Esophagus muscularis mucosa (tissue), 4 donors: ENCODE results near the gene MX2. TPM values are rescaled to one million over a fixed set of nuclear protein-coding genes. Genes with fewer than 3 reads are reported as not detected.
A peak's percentile ranks its signal among the peaks of the same experiment; 100 is the strongest.

Experiments used
- DNase-seq: peaks from one replicate; pipeline ENCODE4 v3.0.0-alpha.2; 2017; ENCODE audit errors: extremely low spot score
- H3K27ac ChIP-seq, 4 donors: fragments of 200-600 bp; sonication (generic); replicated peaks in 1 of 4; 1 replicate in 3 of 4; 2 replicates in 1 of 4; pipeline ENCODE4 v1.5.1; 2016 to 2019; ENCODE audit warnings: mild to moderate bottlenecking in 1 of 4
- H3K27me3 ChIP-seq, 4 donors: fragments of 200-600 bp; sonication (generic); one replicate each; pipeline versions ENCODE4 v1.5.1 to v1.6.0; 2016 to 2019
- H3K36me3 ChIP-seq, 4 donors: fragments of 200-600 bp; sonication (generic); one replicate each; pipeline ENCODE4 v1.5.1; 2016 to 2019
- H3K4me1 ChIP-seq, 4 donors: fragments of 200-600 bp; sonication (generic); one replicate each; pipeline ENCODE4 v1.5.1; 2016 to 2019
- H3K4me3 ChIP-seq, 4 donors: fragments of 200-600 bp; sonication (generic); 1 replicate in 2 of 4; 2 replicates in 2 of 4; pipeline ENCODE4 v1.5.1; 2016 to 2019; ENCODE audit warnings: mild to moderate bottlenecking in 4 of 4, moderate library complexity in 1 of 4
- H3K9me3 ChIP-seq, 4 donors: fragments of 200-600 bp; sonication (generic); 1 replicate in 3 of 4; 2 replicates in 1 of 4; pipeline ENCODE4 v1.5.1; 2016 to 2019
- EP300 ChIP-seq: sonication (generic); formaldehyde crosslinking; IDR thresholded peaks from one replicate; pipeline ENCODE4 v1.6.1; 2017; ENCODE audit warnings: antibody characterized with exemption
- POLR2A ChIP-seq: fragments of 450-650 bp; IDR thresholded peaks from one replicate; pipeline ENCODE4 v1.6.1; 2017; ENCODE audit warnings: antibody characterized with exemption, moderate library complexity, mild to moderate bottlenecking, low read depth
- POLR2AphosphoS5 ChIP-seq, 2 donors: sonication (generic); formaldehyde crosslinking; IDR thresholded peaks; one replicate each; pipeline ENCODE4 v1.6.1; 2017; ENCODE audit warnings: antibody characterized with exemption in 2 of 2
- WGBS: methylation state at CpG from one replicate; pipeline ENCODE4 v1.1.5; 2018; 5-methylcytosine and 5-hydroxymethylcytosine counted together
- intact Hi-C: fragments of 100-400 bp; cut with DNase I; formaldehyde crosslinking; loops from one replicate; pipeline ENCODE4 v1.15.1; 2023
- total RNA-seq, 4 donors: library from RNA; depleted of rRNA; stranded (reverse); fragments of >200 nt; gene quantifications; one replicate each; pipeline versions ENCODE4 v1.1.0 to v1.2.1, GENCODE V29; 2016
- TF ChIP-seq, protein P1 (sequence below), 3 experiments: fragments of 200-600 bp in 2 of 3; fragments of 450-650 bp in 1 of 3; sonication (generic) in 2 of 3; IDR thresholded peaks; one replicate each; pipeline ENCODE4 v1.5.1; 2017 to 2019; ENCODE audit warnings: antibody characterized with exemption in 3 of 3, mild to moderate bottlenecking in 2 of 3, moderate library complexity in 1 of 3

Gene MX2
- total RNA-seq, 4 donors from 2014 or later = 5.4 to 19.7 (median 7.0) TPM

DNA sequence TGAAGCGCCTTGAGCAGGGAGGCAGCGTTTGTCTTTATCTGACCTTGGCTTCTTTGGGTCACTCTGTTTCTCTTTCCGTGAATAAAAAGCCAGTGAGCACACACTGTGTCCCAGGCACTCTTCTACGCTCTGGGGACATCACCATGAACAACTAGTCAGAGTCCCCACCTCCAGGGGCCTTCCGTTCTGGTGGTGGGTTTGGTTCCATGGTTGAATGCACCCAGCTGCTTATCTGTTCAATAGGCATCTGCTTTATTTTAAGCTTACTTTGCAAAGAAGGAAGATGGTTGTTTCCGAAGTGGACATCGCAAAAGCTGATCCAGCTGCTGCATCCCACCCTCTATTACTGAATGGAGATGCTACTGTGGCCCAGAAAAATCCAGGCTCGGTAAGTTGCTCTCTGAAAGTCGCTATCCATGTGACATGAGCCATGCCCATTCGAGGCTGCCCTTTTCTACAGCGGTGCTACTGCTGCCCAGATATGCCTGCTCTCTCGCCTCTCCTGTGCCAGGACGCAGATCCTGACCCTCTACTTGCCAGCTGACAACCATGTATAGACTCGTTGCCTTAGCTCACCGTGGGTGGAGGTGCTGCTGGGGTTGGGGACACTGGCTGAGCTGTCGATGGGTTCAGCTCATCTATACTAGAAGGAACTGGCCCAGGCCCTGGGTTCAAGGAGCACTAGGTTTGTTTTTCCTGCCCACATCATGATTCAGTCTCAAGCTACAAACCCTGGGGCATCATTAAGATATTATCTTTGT is 70.1 kb downstream of the MX2 start:
- H3K27me3 ChIP-seq = no peaks in the 10 kb centered on the region
- intact Hi-C loops = no loop called here
- peaks cover 24 to 91% (median 59%) of the 10 kb centered on the region in 4 donors for H3K36me3 ChIP-seq
- H3K4me1 ChIP-seq = peaks cover 0 to 18% (median 7%) of the 10 kb centered on the region in 4 donors
- 83% methylated on average over 14 of the region's 16 CpGs for WGBS
- H3K27ac ChIP-seq = no peak overlapping the region
- no peak overlapping the region for H3K4me3 ChIP-seq
- DNase-seq = no peak
- H3K9me3 ChIP-seq = no peaks in the 10 kb centered on the region
- no peak for TF ChIP-seq POLR2A
- TF ChIP-seq EP300 = no peak
- TF ChIP-seq, protein P1, sequence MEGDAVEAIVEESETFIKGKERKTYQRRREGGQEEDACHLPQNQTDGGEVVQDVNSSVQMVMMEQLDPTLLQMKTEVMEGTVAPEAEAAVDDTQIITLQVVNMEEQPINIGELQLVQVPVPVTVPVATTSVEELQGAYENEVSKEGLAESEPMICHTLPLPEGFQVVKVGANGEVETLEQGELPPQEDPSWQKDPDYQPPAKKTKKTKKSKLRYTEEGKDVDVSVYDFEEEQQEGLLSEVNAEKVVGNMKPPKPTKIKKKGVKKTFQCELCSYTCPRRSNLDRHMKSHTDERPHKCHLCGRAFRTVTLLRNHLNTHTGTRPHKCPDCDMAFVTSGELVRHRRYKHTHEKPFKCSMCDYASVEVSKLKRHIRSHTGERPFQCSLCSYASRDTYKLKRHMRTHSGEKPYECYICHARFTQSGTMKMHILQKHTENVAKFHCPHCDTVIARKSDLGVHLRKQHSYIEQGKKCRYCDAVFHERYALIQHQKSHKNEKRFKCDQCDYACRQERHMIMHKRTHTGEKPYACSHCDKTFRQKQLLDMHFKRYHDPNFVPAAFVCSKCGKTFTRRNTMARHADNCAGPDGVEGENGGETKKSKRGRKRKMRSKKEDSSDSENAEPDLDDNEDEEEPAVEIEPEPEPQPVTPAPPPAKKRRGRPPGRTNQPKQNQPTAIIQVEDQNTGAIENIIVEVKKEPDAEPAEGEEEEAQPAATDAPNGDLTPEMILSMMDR (IDR thresholded peaks at IDR 0.05) = no peak
- TF ChIP-seq POLR2AphosphoS5 (IDR thresholded peaks at IDR 0.05) = no peak

DNA sequence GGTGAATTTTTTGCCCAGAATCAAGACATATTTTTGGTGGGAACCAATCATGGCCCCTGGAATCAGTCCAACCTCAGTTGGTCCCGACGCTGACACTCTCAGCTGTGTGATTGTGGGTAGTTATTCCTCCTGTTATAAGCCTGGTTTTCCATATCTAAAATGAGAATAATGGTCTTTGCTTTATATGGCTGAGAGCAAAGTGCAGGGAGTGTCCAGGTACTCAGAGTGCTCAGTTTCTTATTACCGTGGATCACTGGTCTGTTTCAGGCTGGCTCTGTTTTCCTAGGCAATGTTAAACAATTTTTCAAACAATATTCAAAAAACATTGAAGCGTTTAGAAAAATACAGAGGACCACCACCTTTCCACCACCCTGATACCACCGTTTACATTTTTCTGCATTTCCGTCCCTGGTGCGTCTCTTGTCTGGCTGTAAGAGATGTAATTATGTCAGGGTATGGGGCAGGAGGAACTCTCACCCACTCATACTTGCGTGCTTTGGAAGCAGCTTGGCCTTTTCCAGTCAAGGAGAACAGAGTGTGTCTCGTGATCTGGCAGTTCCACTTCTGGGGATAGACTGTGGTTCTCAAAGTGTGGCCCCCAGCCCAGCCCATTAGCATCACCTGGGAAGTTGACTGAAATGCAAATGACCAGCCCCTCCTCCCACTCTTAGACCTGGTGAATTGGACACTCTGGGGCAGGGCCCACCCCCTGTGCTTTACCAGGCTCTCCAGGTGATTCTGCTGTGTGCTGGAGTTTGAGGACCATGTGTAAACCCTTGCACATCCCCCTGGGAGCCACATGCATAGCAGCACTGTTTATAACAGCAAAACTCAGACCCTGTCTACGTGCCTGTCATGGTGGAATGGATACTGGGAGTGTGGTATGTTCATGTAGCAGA is 71.0 kb downstream of the MX2 start:
- intact Hi-C loops = no loop called here
- no peak for DNase-seq
- whole genome bisulfite sequencing = 75% methylated on average over 10 of the region's 10 CpGs
- Histone ChIP-seq H3K27ac (no peak overlapping the region), H3K27me3 (no peaks in the 10 kb centered on the region), H3K9me3 (no peaks in the 10 kb centered on the region), H3K4me3 (no peak overlapping the region), H3K36me3 (peaks cover 24 to 96% (median 68%) of the 10 kb centered on the region in 4 donors), H3K4me1 (peaks cover 0 to 10% (median 0%) of the 10 kb centered on the region in 4 donors)
- TF ChIP-seq, protein P1 (IDR thresholded peaks at IDR 0.05) = no peak
- TF ChIP-seq EP300 (no peak), POLR2AphosphoS5 (IDR thresholded peaks at IDR 0.05) (no peak), POLR2A (no peak)

DNA sequence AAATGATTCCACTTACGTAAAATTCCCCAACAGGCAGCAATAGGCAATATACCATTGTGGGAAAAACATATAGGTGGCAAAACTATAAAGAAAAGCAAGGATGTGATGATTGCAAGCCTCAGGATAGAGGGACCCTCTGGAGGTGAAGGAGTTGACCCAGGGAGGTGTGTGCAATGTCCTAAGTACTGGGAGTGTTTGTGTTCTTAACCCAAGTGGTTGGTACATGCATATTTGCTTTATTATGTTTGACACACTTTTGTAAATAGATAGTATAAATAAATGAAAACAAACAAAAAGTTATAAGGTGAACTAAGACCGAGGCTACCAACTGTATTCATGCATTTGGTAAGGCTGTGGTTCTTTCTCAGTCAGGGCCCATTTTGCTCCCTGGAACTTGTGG is 71.7 kb downstream of the MX2 start:
- Histone ChIP-seq H3K27ac (no peak overlapping the region), H3K4me1 (peaks cover 0 to 2% (median 0%) of the 10 kb centered on the region in 4 donors), H3K27me3 (no peaks in the 10 kb centered on the region), H3K36me3 (peaks cover 24 to 96% (median 73%) of the 10 kb centered on the region in 4 donors), H3K4me3 (no peak overlapping the region), H3K9me3 (no peaks in the 10 kb centered on the region)
- intact Hi-C loops = no loop called here
- TF ChIP-seq POLR2AphosphoS5 (IDR thresholded peaks at IDR 0.05) = no peak
- TF ChIP-seq, protein P1 (IDR thresholded peaks at IDR 0.05) = no peak
- TF ChIP-seq EP300 = no peak
- no peak for TF ChIP-seq POLR2A
- WGBS = 91% methylated on average over 2 of the region's 2 CpGs
- no peak for DNase-seq

DNA sequence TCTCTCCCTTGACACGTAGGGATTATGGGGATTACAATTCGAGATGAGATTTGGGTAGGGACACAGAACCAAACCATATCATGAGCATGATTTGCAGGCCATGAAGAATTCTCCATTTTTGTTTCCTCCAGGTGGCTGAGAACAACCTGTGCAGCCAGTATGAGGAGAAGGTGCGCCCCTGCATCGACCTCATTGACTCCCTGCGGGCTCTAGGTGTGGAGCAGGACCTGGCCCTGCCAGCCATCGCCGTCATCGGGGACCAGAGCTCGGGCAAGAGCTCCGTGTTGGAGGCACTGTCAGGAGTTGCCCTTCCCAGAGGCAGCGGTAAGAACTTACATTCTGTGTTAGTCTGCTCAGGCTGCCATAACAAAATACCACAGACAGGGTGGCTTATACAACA is 73.9 kb downstream of the MX2 start:
- no peaks in the 10 kb centered on the region for H3K9me3 ChIP-seq
- TF ChIP-seq, protein P1 (IDR thresholded peaks at IDR 0.05) = no peak
- TF ChIP-seq POLR2A = no peak
- no peak for TF ChIP-seq POLR2AphosphoS5 (IDR thresholded peaks at IDR 0.05)
- TF ChIP-seq EP300 = no peak
- no peaks in the 10 kb centered on the region for H3K27me3 ChIP-seq
- H3K4me3 ChIP-seq = no peak overlapping the region
- peaks cover 27 to 100% (median 81%) of the 10 kb centered on the region in 4 donors for H3K36me3 ChIP-seq
- peak; percentile 62 for DNase-seq
- no peak overlapping the region for H3K27ac ChIP-seq
- intact Hi-C loops = no loop called here
- 97% methylated on average over 11 of the region's 11 CpGs for WGBS
- H3K4me1 ChIP-seq = no peaks in the 10 kb centered on the region
